Activated CD4-positive, alpha-beta T cell treated with anti-CD3 and anti-CD28 coated beads, Interleukin-2, amount 50 U/mL, for 4 hours (primary cell): Measurements from ENCODE around the gene RFPL4A.

Experiments
- DNase-seq, 2 experiments: peaks; one replicate each; pipeline ENCODE4 v3.0.0-alpha.2; 2020

The RFPL4A gene

GRCh38 chr19:55809381-55810058, 50.6 kb downstream of the RFPL4A start:
- DNase-seq = peak in 1 of 2 experiments; percentile 12

- DNase-seq = no peak
These were observed 52.4 kb downstream of the RFPL4A start for GRCh38 chr19:55811340-55811739.

GRCh38 chr19:55812449-55812848, 53.6 kb downstream of the RFPL4A start:
- DNase-seq = no peak
